Stimulated activated CD4-positive, alpha-beta T cell treated with anti-CD3 and anti-CD28 coated beads, TNF-alpha, amount 100 ng/mL, for 4 hours (primary cell): ENCODE results near the gene B9D2.
"Not testable (repeated sequence)": the region's sequence is repeated elsewhere in the genome, so short reads cannot be mapped to it uniquely, and the experiment has no call there.

Experiments
- DNase-seq, 3 experiments: peaks; one replicate each; pipeline ENCODE4 v3.0.0-alpha.2; 2020; ENCODE audit warnings: low read depth in 3 of 3

Gene B9D2

DNA sequence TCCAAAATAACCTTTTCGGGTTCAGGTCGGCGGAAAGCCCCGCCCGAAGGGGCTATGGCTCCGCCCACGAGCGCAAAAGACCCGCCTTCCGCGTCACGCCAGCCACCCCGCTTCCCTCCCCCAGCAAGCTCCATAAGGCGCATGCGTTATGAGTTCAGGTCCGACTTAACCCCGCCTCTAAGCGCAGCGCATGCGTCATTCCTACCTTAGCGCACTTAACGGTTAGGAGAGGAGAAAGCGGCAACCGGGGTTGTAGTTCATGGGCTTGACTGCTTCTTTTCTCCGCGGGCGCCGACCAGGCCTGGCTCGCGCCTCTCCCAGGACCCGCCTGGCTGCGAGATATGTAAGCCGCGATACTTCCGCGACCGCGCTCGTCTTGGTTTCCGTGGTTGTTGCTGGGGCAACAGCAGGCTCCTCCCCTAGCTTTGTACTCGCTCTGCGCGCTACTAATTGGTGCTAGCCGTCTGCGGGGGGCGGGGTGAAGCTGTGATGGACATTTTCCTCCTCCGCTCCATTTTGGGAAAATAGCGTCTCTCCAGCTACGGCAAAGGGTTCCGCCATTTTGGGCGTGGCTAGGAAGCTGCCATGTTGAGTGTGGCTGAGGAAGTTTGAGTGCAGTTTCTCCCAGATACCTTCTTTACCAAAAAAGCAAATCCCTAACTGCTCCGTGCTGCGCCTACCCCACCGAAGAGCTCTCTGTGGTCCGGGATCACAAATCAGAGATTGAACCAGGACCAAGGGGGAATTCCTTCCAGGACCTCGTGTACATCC is at the start of gene B9D2:
Gene B9D2 (minus strand): TSS at position 397 of the 771 bp plus-strand sequence. CDS start 630 bp downstream, outside the sequence.
- peak; percentile 93 to 97 (median 96) for DNase-seq

DNA sequence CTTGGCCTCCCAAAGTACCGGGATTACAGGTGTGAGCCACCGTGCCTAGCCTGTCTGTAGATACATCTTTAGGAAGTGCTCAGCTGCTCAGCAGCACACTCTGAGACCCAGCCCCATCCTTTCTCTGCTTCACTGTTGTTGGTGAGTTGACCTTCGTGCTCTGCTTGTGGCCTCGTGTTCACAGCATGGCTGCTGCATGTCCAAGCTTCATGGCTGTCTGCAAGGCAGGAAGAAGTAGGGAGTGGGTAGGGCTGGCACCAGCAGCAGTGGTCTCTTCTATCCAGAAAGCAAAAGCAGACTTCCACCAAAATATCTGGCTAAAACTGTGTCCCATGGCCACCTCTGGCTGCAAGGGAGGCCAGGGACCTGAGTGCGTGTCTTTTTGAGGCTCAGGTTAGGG is 49.0 kb upstream of the B9D2 start:
- DNase-seq = no peak

DNA sequence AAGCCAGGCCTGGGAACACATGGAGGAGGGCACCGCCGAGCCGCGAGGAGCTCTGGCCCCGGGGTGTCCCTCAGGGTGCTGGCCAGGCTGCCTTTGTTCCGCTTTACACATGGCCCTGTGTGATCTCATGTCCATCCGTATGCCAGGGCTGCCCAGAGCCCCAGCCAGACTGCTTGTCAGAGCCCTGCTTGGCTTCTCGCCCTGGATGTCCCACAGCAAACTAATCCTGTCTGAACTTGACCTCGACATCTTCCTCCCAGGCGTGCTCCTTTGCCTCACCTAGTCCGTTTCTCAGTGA is 48.0 kb upstream of the B9D2 start:
- DNase-seq = no peak

DNA sequence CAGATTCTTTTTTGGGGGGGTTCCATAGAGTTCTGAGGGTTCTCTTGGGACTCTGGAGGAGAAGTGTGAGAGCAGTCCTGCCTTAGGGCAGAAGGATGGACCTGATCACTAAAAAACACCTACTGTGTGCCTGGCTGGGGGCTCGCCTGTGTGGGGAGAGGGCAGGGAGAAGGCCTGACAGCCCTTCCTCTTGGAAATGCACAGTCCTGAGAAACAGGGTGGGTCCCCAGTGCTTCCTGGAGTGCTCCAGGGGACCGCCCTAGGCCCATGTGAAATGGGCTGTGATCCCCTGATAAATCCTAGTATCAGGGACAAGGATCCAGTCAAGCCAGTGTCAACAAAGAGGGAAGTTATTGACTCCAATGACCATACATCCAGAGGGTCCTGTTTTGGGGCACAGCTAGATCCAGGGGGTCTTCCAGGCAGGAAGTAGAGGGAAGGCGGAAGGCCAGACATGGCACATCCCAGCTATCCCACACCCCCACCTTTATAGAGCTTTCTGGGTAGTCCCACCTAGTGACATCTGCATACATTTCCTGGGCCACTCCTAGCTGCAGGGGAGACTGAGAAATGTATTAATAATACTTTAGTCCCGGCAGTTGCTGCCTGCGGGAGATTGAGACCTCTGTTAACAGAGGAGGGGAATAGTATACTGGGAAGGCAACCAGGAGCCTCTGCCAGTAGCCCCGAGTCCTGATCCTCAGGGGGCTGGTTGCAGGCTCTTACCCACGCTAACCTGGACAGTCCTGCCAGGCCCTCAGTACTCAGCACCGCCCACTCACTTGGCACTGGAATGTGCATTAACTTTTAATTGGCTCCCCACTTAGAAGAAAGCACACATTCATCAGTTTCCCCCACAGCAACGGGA is 47.4 kb upstream of the B9D2 start:
- no peak for DNase-seq

- DNase-seq = no peak
These were observed 46.5 kb upstream of the B9D2 start for GRCh38 chr19:41410336-41411054.

DNA sequence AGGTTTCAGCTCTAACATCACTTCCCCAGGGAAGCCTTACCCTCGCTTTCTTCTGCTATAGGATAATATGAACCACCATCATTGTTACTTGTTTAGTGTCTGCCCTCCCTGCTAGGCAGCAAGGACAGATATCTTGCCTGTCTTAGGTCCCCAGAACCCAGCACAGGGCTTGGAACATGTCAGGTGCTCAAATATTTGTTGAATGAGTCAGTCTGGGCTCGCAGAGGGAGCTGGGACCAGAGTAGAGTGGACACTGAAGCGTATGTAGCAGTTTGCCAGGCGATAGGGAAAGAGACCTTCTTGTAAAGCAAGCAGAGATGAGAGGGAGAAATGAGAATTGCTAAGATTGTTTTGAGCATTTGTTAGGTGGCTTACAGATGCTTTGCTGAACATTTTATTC is 45.3 kb upstream of the B9D2 start:
- no peak for DNase-seq

DNA sequence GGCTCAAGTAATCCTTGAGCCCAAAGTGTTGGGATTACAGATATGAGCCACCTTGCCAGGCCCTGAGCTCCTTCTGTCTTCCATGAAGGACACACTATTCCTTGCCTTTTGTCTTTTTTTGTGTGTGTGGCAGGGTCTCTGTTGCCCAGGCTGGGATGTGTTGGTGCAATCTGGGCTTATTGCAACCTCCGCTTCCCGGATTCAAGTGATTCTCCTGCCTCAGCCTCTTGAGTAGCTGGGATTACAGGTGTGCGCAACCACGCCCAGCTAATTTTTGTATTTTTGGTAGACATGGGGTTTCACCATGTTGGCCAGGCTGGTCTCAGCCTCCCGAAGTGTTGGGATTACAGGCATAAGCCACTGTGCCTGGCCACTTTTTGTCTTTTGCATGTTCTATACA is 44.9 kb upstream of the B9D2 start:
- not testable (repeated sequence) for DNase-seq

GRCh38 chr19:41408256-41408655 is 44.3 kb upstream of the B9D2 start:
- no peak for DNase-seq

DNA sequence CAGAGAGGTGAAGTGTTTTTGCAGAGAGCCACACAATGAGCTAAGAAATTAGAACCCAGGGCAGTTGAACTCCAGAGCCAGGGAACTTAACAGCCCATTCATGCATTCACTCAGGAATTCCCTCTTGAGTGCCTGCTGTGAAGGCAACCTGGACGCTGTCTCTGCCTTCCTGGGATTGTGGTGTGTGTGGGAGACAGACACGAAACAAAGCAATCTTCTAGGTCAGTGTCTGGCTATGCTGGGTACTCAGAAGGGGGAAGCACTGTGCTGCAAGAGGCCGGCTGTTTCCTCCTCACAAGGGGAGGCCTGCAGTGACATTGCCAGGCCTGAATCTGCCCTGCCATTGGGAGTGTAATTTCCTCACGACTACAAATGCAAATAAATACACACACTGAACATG is 43.3 kb upstream of the B9D2 start:
- DNase-seq = no peak

GRCh38 chr19:41405776-41406175 is 41.8 kb upstream of the B9D2 start:
- DNase-seq = no peak

DNA sequence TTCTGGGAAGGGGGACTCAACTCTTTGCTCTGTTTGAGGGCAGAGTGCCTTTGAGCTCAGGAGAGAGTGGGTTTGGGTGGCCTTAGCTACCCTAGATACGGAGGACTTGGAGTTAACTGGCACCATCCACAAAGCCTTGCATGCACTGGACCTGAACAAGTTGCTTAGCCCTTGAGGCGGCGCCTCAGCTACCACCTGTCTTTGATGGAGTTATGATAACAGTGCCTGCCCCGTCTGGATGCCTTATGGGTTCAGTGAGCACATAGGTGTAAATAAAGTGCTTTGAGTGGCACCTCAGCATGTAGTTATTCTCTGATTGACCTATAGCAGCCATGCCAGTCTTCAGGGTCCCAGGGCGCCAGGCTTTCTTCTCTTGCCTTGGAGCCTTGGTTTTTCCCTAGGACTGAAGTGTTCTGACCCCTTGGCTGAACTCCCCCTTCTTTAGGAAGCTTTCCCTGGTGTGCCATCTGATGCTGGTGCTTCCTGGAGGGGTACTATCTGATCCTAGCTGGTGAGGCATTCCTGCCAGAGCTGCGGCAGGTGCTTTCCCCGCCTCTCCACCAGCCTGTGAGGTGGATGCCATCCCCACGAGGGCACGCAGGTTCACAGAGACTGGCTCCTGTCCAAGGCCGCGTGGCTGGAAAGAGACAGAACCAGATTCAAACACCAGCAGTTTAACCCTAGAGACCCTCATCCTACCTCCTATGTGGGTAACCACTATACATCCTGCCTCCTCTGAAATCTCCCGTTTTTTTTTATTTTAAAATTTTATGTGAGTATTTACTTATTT is 39.4 kb upstream of the B9D2 start:
- DNase-seq = no peak

DNA sequence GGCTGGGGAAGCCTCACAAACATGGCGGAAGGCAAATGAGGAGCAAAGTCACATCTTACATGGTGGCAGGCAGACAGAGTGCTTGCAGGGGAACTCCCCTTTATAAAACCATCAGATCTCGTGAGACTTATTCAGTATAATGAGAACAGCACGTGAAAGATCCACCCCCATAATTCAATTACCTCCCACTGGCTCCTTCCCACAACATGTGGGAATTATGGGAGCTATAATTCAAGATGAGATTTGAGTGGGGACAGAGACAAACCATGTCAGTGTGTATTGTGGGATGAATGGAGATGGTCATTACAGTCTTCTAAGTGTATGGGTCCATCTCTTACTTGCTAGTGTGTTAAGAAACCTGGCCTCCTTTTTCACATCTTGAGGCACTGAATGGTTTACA is 38.1 kb upstream of the B9D2 start:
- DNase-seq = no peak

GRCh38 chr19:41401483-41401882 is 37.5 kb upstream of the B9D2 start:
- DNase-seq = no peak

DNA sequence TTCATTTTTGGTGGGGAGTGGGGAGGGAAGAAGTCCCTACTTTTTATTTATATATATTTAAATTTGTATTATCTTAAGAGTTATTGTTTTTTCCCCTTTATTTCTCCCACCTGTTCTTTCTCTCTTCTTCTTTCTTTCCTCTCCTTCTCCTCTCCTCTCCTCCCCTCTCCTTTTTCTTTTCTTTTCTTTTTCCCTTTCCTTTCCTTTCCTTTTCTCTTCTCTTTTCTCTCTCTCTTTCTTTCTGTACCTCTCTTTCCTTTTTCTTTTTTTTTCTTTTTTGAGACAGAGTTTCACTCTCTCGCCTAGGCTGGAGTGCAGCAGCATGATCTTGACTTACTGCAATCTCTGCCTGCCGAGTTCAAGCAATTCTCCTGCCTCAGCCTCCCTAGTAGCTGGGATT is 35.6 kb upstream of the B9D2 start:
- DNase-seq = no peak

DNA sequence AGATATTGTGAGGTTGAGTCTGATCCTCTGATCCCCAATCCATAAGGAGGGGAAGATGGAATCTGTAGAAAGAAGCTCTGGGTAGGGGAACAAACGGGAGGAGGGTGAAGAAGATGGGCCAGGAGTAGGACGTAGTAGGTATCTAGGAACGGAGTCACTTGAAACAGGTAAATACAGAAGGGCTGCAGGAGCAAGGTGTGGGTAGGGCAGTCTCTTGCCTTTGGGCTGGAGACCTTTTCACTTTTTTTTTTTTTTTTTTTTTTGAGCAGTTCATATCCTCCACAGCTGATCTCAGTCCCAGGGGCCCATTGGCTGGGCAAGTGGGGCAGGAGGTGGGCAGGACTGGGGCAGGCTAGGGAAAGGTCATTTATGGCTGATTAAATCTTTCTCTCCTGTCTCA is 35.1 kb upstream of the B9D2 start:
- DNase-seq = no peak

DNA sequence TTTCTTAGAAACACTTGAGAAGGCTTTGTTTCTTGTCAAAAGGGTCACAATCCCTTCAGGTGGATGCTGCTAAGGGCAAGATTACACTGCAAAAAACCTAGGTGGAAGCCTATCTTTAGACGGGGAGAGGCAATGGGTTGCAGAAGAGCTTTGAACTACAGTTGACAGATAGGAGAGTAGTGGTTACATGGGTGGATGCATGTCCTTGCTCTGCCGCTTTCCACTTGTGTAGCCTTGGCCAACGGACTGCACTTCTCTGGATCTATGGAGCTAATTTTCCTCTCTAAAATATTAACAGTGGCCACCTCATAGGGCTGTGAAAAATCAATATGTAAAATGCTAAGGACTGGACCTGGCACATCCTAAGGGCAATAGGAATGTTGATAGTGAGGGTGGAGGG is 34.6 kb upstream of the B9D2 start:
- no peak for DNase-seq

GRCh38 chr19:41398050-41398418 is 34.1 kb upstream of the B9D2 start:
- DNase-seq = no peak

DNA sequence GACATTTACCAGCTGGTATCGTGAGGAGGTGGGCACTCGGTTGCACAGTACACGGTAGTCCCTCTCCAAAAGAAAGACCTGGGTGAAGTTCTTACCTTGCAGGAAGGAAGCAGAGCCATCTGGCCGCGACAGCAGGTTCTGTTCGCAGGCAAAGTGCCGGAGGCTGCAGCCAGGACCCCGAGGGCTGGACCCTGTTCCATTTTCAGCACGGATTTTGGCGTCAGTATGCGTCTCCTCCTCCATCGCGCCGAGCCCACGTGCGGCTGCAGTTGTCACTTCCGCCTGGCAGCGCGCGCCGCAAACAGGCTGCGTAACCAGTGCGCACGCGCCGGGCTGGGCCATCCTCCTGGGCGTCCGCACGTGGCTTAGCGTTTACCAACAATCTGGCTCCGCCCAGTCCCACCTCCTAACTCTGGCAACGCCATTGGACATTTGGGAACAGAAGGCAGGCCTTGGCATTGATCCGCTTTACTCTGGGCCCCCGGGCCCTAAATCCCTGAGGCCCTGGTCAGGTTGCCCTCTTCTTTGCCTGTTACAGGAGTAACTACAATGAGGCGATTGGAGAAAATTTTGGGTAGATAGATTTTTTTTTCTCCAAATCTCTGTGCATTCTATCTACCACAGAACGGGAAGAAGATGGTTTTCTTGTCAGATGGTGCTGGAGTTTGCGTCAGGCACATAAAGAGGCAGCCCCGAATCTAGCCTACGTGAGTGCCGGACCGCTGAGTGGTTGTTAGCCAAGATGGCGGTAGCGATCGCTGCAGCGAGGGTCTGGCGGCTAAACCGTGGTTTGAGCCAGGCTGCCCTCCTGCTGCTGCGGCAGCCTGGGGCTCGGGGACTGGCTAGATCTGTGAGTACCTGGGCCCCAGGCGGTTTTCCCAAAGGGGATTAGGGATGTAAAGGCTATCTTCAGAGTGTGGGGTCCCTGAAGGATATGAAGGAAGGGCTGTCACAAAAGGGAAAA is 33.4 kb upstream of the B9D2 start, which contains the start of the genes BCKDHA and EXOSC5:
Gene BCKDHA (plus strand): TSS at position 733 of the 964 bp plus-strand sequence. CDS start 10 bp downstream, at position 743.
Gene EXOSC5 (minus strand): TSS at position 274 of the 964 bp plus-strand sequence. CDS start 31 bp downstream, at position 243.
- DNase-seq = peak; percentile 93 to 98 (median 98)

DNA sequence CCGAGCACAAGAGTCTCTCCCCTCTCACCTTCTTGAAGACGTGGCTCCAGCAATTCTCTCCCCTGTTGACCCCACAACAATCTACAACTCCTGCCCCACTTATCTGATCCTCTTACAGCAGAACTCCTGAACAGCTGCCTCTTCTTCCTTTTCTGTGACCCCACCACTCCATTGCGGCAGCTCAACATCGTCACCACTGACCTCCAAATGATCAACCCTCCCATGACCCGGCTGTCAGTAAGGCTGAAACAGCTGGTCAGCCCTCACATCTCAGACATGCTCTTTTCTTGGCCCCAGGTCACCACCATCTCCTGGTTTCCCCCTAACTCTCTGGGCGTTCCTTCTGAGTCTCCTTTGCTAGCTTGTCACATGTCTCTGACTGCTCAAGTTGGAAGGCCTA is 31.4 kb upstream of the B9D2 start:
- no peak for DNase-seq

DNA sequence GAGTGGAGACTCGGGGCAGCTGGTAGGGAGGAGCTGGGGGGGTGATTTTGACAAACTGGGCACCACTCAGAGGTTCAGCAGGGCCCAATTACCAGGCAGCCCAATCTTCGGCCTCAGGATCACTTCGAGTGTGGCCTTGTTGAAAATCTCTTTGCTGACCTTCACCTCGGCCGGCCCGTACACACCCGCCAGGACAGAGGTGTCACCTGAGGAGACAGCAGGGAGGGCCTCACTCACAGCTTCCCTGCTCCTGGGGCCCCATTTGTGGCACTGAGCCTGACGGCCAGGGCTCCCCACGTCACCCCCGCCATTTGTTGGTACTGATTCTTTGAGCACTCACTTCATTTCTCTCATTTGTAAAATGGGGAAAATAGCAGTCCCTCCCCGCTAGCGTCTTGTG is 28.8 kb upstream of the B9D2 start:
- no peak for DNase-seq
